Fibroblast of lung (primary cell): ENCODE results near the gene IL17D.

Experiments
- CTCF ChIP-seq, 2 donors: IDR thresholded peaks in 1 of 2; conservative IDR thresholded peaks in 1 of 2; 1 replicate in 1 of 2; 2 replicates in 1 of 2; pipeline ENCODE4 v1.5.1; 2011 to 2012; ENCODE audit warnings: low read length in 2 of 2, control low read depth in 1 of 2, inconsistent platforms in 1 of 2, low read depth in 1 of 2, mild to moderate bottlenecking in 1 of 2
- EZH2 ChIP-seq: IDR thresholded peaks from 2 replicates; pipeline ENCODE4 v1.5.1; 2012; ENCODE audit warnings: low read length, control low read depth, mild to moderate bottlenecking; ENCODE audit errors: missing control alignments

- TF ChIP-seq CTCF (conservative IDR thresholded peaks at IDR 0.05 in 1 of 2, IDR thresholded peaks at IDR 0.05 in 1 of 2; ENCODE audit: low read depth in 1 of 2, low read length in 2 of 2), result peak; percentile 38 to 47
- TF ChIP-seq EZH2, result no peak
Measured at GRCh38 chr13:20703780-20704458, 420 bp downstream of the IL17D start.
